ENCODE measurements around the gene PLK1. TPM values are rescaled to one million over a fixed set of nuclear protein-coding genes. Genes with fewer than 3 reads are reported as not detected.

Gene PLK1
- total RNA-seq, result 15.7 TPM

DNA sequence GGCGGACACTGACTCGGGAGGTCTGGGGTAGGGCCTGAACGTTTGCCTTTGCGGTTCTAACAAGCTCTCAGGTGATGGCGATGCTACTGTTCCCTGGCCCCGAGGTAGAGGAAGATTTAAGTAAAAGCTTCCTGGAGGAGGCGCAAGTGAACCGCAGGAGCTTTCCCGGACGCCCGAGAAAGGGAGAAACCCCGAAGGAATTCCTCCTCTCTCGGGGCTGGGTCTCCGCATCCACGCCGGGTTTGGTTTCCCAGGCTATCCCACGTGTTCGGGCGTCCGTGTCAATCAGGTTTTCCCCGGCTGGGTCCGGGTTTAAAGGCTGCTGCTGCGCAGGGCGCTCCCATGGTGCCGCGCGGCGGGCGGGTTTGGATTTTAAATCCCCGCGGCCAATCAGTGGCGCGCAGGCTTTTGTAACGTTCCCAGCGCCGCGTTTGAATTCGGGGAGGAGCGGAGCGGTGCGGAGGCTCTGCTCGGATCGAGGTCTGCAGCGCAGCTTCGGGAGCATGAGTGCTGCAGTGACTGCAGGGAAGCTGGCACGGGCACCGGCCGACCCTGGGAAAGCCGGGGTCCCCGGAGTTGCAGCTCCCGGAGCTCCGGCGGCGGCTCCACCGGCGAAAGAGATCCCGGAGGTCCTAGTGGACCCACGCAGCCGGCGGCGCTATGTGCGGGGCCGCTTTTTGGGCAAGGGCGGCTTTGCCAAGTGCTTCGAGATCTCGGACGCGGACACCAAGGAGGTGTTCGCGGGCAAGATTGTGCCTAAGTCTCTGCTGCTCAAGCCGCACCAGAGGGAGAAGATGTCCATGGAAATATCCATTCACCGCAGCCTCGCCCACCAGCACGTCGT, at the start of gene PLK1:
PLK1 (plus strand) TSS at position 460 of the 844 bp plus-strand sequence; CDS start at position 504, 44 bp downstream.

DNA sequence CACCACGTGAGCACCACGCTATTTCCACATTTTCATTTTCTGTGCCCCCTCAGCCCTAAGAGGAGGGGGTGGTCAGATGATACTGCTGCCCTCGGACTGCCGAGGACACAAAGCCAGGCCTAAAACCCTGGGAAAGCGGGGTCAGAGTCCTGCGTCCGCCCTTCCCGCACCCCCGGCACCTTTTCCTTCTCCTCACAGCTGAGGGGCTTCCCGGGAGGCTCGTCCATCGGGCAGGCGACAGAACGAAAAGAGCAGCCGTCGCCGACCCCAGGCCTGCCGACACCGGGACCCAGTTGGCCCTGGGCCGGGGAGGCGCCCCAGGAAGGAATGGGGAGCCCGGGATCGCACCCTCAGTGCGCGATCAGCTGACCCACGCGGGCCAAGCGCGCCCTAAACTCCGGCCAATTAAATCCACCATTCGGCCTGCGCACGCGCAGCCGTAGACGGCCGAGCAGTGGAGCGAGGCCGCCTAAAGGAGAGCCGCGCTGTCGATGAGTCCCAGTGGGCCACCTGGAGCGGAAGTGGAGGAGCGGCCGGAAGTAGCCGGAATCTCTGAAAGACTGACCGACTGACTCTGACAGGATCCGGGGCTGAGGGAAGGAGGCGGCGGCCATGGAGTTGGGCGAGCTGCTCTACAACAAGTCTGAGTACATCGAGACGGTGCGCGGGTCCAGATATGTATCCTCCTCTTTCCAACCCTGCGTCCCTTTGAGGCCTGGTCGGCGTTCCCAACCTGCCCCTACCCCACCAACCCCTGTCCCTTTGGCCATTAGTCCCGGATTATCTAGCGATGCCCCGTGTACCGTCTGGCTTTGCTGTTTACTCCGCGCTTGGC, 37.5 kb upstream of the PLK1 start, which contains the start of the genes DCTN5 and PALB2:
DCTN5 (plus strand) TSS at position 536 of the 835 bp plus-strand sequence; CDS start at position 613, 77 bp downstream.
PALB2 (minus strand) TSS at position 380 of the 835 bp plus-strand sequence; CDS start at position 227, 153 bp downstream.

DNA sequence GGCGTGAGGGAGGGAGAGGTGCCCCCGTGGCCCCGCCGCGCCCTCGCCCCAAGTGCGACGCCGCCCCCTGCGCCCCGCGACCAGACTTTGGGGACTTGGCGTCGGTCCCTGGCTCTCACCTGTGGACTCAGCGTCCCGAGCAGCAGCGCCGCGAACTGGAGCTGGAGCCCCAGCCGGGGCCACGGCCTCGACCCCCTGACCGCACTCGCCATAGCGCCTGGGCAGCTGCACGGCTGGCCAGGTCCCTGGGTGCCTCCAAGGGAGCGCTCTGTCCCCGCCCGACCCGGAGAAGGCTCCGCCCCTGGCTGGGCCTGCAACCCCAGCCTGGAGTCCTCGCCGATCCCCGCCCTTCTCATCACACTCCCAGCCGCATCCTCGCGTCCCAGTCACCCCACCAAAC, 34.3 kb downstream of the PLK1 start, which contains the start of gene ERN2:
ERN2 (minus strand) TSS at position 247 of the 400 bp plus-strand sequence; CDS start at position 212, 35 bp downstream.

Other genes with a start within 250 kb of the PLK1 start
- gene COG7, start 225.7 kb upstream of the PLK1 start, total RNA-seq, result 29.5 TPM
- gene GGA2, start 168.4 kb upstream of the PLK1 start, total RNA-seq, result 60.0 TPM
- gene EARS2, start 121.5 kb upstream of the PLK1 start, total RNA-seq, result 53.1 TPM
- 139 TPM for gene UBFD1, start 121.2 kb upstream of the PLK1 start, total RNA-seq
- 132 TPM for gene NDUFAB1, start 82.6 kb upstream of the PLK1 start, total RNA-seq
- 7.9 TPM for gene PALB2, start 37.6 kb upstream of the PLK1 start, total RNA-seq
- gene DCTN5, start 37.4 kb upstream of the PLK1 start, total RNA-seq, result 34.2 TPM
- gene ERN2, start 34.3 kb downstream of the PLK1 start, total RNA-seq, result 0.53 TPM
- 0.64 TPM for gene CHP2, start 76.1 kb downstream of the PLK1 start, total RNA-seq
- 10.4 TPM for gene PRKCB, start 157.1 kb downstream of the PLK1 start, total RNA-seq

Measured in metanephros (tissue), 1 donor.